ENCODE measurements around the gene HOXA10.

Gene HOXA10

GRCh38 chr7:27205325-27206280 is 31.5 kb upstream of the HOXA10 start:
- Histone ChIP-seq H3K27me3 (replicated peaks; ENCODE audit: control insufficient read depth, insufficient read depth, low read length) (peaks cover 5% of the 10 kb centered on the region), H3K36me3 (ENCODE audit: control insufficient read depth, insufficient read depth, low read length) (no peaks in the 10 kb centered on the region), H3K4me3 (replicated peaks; ENCODE audit: low read depth, low read length) (no peak overlapping the region)
- TF ChIP-seq CTCF (IDR thresholded peaks at IDR 0.05; ENCODE audit: insufficient read depth, low read length, poor library complexity, severe bottlenecking): no peak
- DNase-seq (ENCODE audit: extremely low read depth, insufficient read length): no peak

- Histone ChIP-seq H3K36me3 (ENCODE audit: control insufficient read depth, insufficient read depth, low read length) (no peaks in the 10 kb centered on the region), H3K4me3 (replicated peaks; ENCODE audit: low read depth, low read length) (no peak overlapping the region), H3K27me3 (replicated peaks; ENCODE audit: control insufficient read depth, insufficient read depth, low read length) (peaks cover 6% of the 10 kb centered on the region)
- no peak for TF ChIP-seq CTCF (IDR thresholded peaks at IDR 0.05; ENCODE audit: insufficient read depth, low read length, poor library complexity, severe bottlenecking)
- no peak for DNase-seq (ENCODE audit: extremely low read depth, insufficient read length)
Observed at GRCh38 chr7:27204851-27205322, 30.8 kb upstream of the HOXA10 start.

DNA sequence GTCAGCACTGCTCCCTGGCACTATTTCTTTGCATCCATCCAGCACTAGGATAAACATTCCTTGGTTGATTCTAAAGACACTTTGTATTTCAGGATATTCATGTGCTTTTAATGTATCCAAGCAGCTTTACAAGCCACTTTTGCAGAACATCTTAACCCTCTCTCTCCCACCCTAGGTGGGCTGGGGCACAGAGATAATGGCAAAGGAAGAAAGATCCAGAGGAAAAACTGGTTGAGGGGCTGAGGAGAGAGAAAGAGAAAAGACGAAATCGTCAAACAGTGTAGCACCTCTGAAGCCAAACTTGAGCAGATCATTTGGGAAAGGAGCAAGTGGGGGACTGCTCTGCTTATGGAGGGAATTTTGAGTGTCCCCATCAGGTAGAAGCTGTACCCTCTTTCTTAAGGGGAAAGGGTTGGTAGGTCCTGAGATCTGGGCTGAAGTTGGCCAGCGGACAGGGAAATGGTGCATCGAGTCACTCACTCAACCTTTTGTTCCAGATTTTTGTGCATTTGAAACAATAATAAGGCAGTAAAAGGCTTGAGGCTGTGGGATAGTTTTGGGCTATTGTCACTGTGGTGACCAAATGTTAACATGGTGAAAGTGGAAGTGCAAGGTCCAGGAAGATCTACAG is 30.0 kb upstream of the HOXA10 start:
- no peak for DNase-seq (ENCODE audit: extremely low read depth, insufficient read length)
- Histone ChIP-seq H3K36me3 (ENCODE audit: control insufficient read depth, insufficient read depth, low read length) (no peaks in the 10 kb centered on the region), H3K27me3 (replicated peaks; ENCODE audit: control insufficient read depth, insufficient read depth, low read length) (peaks cover 6% of the 10 kb centered on the region), H3K4me3 (replicated peaks; ENCODE audit: low read depth, low read length) (no peak overlapping the region)
- no peak for TF ChIP-seq CTCF (IDR thresholded peaks at IDR 0.05; ENCODE audit: insufficient read depth, low read length, poor library complexity, severe bottlenecking)

DNA sequence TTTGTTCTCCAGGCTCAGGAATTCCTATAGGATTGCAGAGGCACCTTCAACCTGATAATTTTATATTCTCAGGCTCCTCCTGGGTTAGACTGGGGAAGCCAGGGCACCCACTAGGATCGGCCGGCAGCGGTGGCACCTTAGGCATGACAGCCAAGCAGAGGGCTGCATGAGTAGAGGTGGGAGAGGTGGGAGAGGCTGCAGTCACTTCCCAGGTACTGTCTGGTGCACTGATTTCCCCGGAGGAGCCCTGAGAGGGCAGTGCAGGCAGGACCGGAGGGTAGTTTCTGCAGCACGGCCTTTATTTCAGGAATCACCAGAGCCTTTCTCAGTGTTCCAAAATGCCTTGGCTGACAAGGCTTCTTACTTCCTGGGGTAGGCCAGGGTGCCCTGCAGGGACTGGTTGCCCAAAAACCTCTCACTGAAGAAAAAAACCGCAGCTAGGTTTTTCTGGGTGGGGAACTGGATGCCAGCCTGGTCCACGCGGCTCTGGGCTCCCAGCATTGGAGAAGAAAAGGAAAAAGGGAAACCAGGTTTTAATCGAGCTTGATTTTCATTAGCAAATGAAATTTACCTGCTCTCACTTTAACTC is 29.3 kb upstream of the HOXA10 start:
- no peak for DNase-seq (ENCODE audit: extremely low read depth, insufficient read length)
- TF ChIP-seq CTCF (IDR thresholded peaks at IDR 0.05; ENCODE audit: insufficient read depth, low read length, poor library complexity, severe bottlenecking): no peak
- H3K36me3 ChIP-seq (ENCODE audit: control insufficient read depth, insufficient read depth, low read length): no peaks in the 10 kb centered on the region
- H3K27me3 ChIP-seq (replicated peaks; ENCODE audit: control insufficient read depth, insufficient read depth, low read length): peaks cover 9% of the 10 kb centered on the region
- H3K4me3 ChIP-seq (replicated peaks; ENCODE audit: low read depth, low read length): no peak overlapping the region

GRCh38 chr7:27202862-27203134 is 28.7 kb upstream of the HOXA10 start:
- TF ChIP-seq CTCF (IDR thresholded peaks at IDR 0.05; ENCODE audit: insufficient read depth, low read length, poor library complexity, severe bottlenecking): no peak
- no peaks in the 10 kb centered on the region for H3K36me3 ChIP-seq (ENCODE audit: control insufficient read depth, insufficient read depth, low read length)
- peaks cover 11% of the 10 kb centered on the region for H3K27me3 ChIP-seq (replicated peaks; ENCODE audit: control insufficient read depth, insufficient read depth, low read length)
- DNase-seq (ENCODE audit: extremely low read depth, insufficient read length): no peak
- H3K4me3 ChIP-seq (replicated peaks; ENCODE audit: low read depth, low read length): no peak overlapping the region

Data from GM06990 (cell line).